Neural cell (in vitro differentiated cells): ENCODE measurements around the gene HOXA3. TPM values are rescaled to one million over a fixed set of nuclear protein-coding genes. Genes with fewer than 3 reads are reported as not detected.

Source experiments
- H2AFZ ChIP-seq: fragments of 200-600, 300-800 bp; sonication (generic), shearing (Covaris generic); 2 replicates; pipeline ENCODE4 v1.6.0; 2014; ENCODE audit warnings: low read depth, mild to moderate bottlenecking, antibody characterized with exemption, low read length, moderate library complexity
- H3F3A ChIP-seq: fragments of 200-600 bp; shearing (Covaris generic); 2 replicates; pipeline ENCODE4 v1.6.1; 2016; ENCODE audit warnings: mild to moderate bottlenecking, moderate library complexity, mixed read lengths, antibody characterized with exemption, low read length; ENCODE audit not compliant: insufficient read depth, poor library complexity, severe bottlenecking
- H3K27ac ChIP-seq: fragments of 200-600, 300-800 bp; sonication (generic), shearing (Covaris generic); 2 replicates; pipeline ENCODE4 v1.5.1; 2014; ENCODE audit warnings: mild to moderate bottlenecking, low read length, moderate library complexity
- H3K27me3 ChIP-seq: fragments of 300-800, 200-600 bp; sonication (generic), shearing (Covaris generic); 2 replicates; pipeline ENCODE4 v1.6.0; 2014; ENCODE audit warnings: mild to moderate bottlenecking, low read depth, low read length, moderate library complexity; ENCODE audit not compliant: insufficient read depth
- H3K36me3 ChIP-seq: fragments of 300-800, 200-600 bp; sonication (generic), shearing (Covaris generic); 2 replicates; pipeline ENCODE4 v1.5.1; 2014; ENCODE audit warnings: mild to moderate bottlenecking, antibody characterized with exemption, low read length, moderate library complexity; ENCODE audit not compliant: insufficient read depth
- H3K4me2 ChIP-seq: fragments of 300-800, 200-600 bp; sonication (generic), shearing (Covaris generic); 2 replicates; pipeline ENCODE4 v1.6.0; 2014; ENCODE audit warnings: mild to moderate bottlenecking, low read length
- H3K4me3 ChIP-seq: fragments of 300-800, 200-600 bp; sonication (generic), shearing (Covaris generic); 2 replicates; pipeline ENCODE4 v1.5.1; 2014; ENCODE audit warnings: mild to moderate bottlenecking, low read length, moderate library complexity
- H3K79me2 ChIP-seq: fragments of 200-600 bp; shearing (Covaris generic); replicated peaks from 2 replicates; pipeline ENCODE4 v1.6.0; 2014; ENCODE audit warnings: mild to moderate bottlenecking, low read length, moderate library complexity; ENCODE audit not compliant: insufficient read depth
- H3K9ac ChIP-seq: fragments of 300-800, 200-600 bp; sonication (generic), shearing (Covaris generic); 2 replicates; pipeline ENCODE4 v1.6.1; 2016; ENCODE audit warnings: mild to moderate bottlenecking, low read length, mixed read lengths
- H3K9me2 ChIP-seq: fragments of 200-600 bp; shearing (Covaris generic); 2 replicates; pipeline ENCODE4 v1.6.1; 2016; ENCODE audit warnings: mild to moderate bottlenecking, low read length, mixed read lengths; ENCODE audit not compliant: insufficient read depth
- H3K9me3 ChIP-seq: fragments of 200-600, 300-800 bp; sonication (generic), shearing (Covaris generic); 2 replicates; pipeline ENCODE4 v1.6.1; 2016; ENCODE audit warnings: mild to moderate bottlenecking, mixed run types, low read length, moderate library complexity, mixed read lengths
- H4K20me1 ChIP-seq: fragments of 200-600 bp; shearing (Covaris generic); 2 replicates; pipeline ENCODE4 v1.6.1; 2016; ENCODE audit warnings: mild to moderate bottlenecking, mixed run types; ENCODE audit not compliant: insufficient read depth
- CTCF ChIP-seq: fragments of 450-650 bp; IDR thresholded peaks from 2 replicates; pipeline ENCODE4 v1.5.1; 2014; ENCODE audit warnings: antibody characterized with exemption, mild to moderate bottlenecking, moderate library complexity; ENCODE audit not compliant: poor library complexity, severe bottlenecking
- EP300 ChIP-seq: fragments of 450-650 bp; conservative IDR thresholded peaks from 2 replicates; pipeline ENCODE4 v1.6.1; 2014; ENCODE audit warnings: antibody characterized with exemption, mild to moderate bottlenecking, moderate library complexity; ENCODE audit not compliant: poor library complexity, severe bottlenecking
- EZH2 ChIP-seq: fragments of 200-600, 300-800 bp; shearing (Covaris generic), sonication (generic); IDR thresholded peaks from 2 replicates; pipeline ENCODE4 v1.6.1; 2014; ENCODE audit warnings: antibody characterized with exemption, low read length, borderline replicate concordance, mild to moderate bottlenecking; ENCODE audit not compliant: insufficient read depth, poor library complexity, severe bottlenecking
- MXI1 ChIP-seq: fragments of 450-650 bp; conservative IDR thresholded peaks from 2 replicates; pipeline ENCODE4 v1.6.1; 2014; ENCODE audit warnings: antibody characterized with exemption, mild to moderate bottlenecking; ENCODE audit not compliant: poor library complexity, severe bottlenecking
- POLR2AphosphoS5 ChIP-seq: IDR thresholded peaks from 2 replicates; pipeline ENCODE4 v1.6.1; 2012
- REST ChIP-seq: IDR thresholded peaks from 2 replicates; pipeline ENCODE4 v1.6.1; 2012; ENCODE audit warnings: borderline replicate concordance
- SMC3 ChIP-seq: fragments of 450-650 bp; conservative IDR thresholded peaks from 2 replicates; pipeline ENCODE4 v1.6.1; 2014; ENCODE audit warnings: antibody characterized with exemption, mild to moderate bottlenecking, moderate library complexity; ENCODE audit not compliant: poor library complexity
- TAF1 ChIP-seq: IDR thresholded peaks from 2 replicates; pipeline ENCODE4 v1.6.1; 2012; ENCODE audit warnings: low read depth
- polyA plus RNA-seq: library from polyadenylated mRNA; depleted of rRNA; stranded (reverse); fragments of >200 nt; gene quantifications from 2 replicates; pipeline ENCODE4 v1.2.3, GENCODE V29; 2014

Gene HOXA3
- polyA plus RNA-seq, 1 donor from 2014 or later = not detected

- peaks cover 99% of the 10 kb centered on the region for H3K27me3 ChIP-seq
- H3K79me2 ChIP-seq = no peaks in the 10 kb centered on the region
- H2AFZ ChIP-seq = no peak overlapping the region
- H3K27ac ChIP-seq = no peak overlapping the region
- H3K4me3 ChIP-seq = no peak overlapping the region
- no peaks in the 10 kb centered on the region for H3K9me2 ChIP-seq
- no peaks in the 10 kb centered on the region for H3F3A ChIP-seq
- no peak overlapping the region for H3K9ac ChIP-seq
- H3K36me3 ChIP-seq = no peaks in the 10 kb centered on the region
- peaks cover 29% of the 10 kb centered on the region for H3K9me3 ChIP-seq
- H4K20me1 ChIP-seq = no peaks in the 10 kb centered on the region
- H3K4me2 ChIP-seq = no peak overlapping the region
- no peak for TF ChIP-seq TAF1
- peak; percentile 5 for TF ChIP-seq POLR2AphosphoS5
Measured at GRCh38 chr7:27158436-27159265, 6.3 kb upstream of the HOXA3 start.

GRCh38 chr7:27157702-27158431, 5.5 kb upstream of the HOXA3 start:
- Histone ChIP-seq H3K9ac (no peak overlapping the region), H3K9me2 (no peaks in the 10 kb centered on the region), H3K9me3 (peaks cover 29% of the 10 kb centered on the region), H3K4me2 (no peak overlapping the region), H3K4me3 (no peak overlapping the region), H2AFZ (no peak overlapping the region), H3F3A (no peaks in the 10 kb centered on the region), H3K36me3 (no peaks in the 10 kb centered on the region), H4K20me1 (no peaks in the 10 kb centered on the region), H3K27me3 (peaks cover 99% of the 10 kb centered on the region), H3K27ac (no peak overlapping the region), H3K79me2 (no peaks in the 10 kb centered on the region)
- no peak for TF ChIP-seq EP300
- TF ChIP-seq CTCF = no peak
- no peak for TF ChIP-seq SMC3

GRCh38 chr7:27156916-27157701, 4.7 kb upstream of the HOXA3 start:
- Histone ChIP-seq H3K79me2 (no peaks in the 10 kb centered on the region), H3K27ac (no peak overlapping the region), H2AFZ (no peak overlapping the region), H3K9me3 (peaks cover 32% of the 10 kb centered on the region), H3F3A (no peaks in the 10 kb centered on the region), H3K4me2 (no peak overlapping the region), H3K9me2 (no peaks in the 10 kb centered on the region), H3K27me3 (peaks cover 99% of the 10 kb centered on the region), H3K4me3 (no peak overlapping the region), H3K36me3 (no peaks in the 10 kb centered on the region), H4K20me1 (no peaks in the 10 kb centered on the region), H3K9ac (no peak overlapping the region)
- TF ChIP-seq REST (no peak), TAF1 (no peak), SMC3 (no peak), MXI1 (no peak), EZH2 (no peak), POLR2AphosphoS5 (no peak)
